Measurements from ENCODE around the gene NUB1.
A peak's percentile ranks its signal among the peaks of the same experiment; 100 is the strongest.

NUB1 gene

GRCh38 chr7:151368136-151368571 lies 26.5 kb downstream of the NUB1 start:
- no peak overlapping the region for H2BK5ac ChIP-seq (ENCODE audit: low read length)
- DNase-seq, result peak; percentile 90

GRCh38 chr7:151371266-151371665 lies 29.7 kb downstream of the NUB1 start:
- H3K56ac ChIP-seq (ENCODE audit: low read length), result no peak overlapping the region
- no peaks in the 10 kb centered on the region for H3K4me1 ChIP-seq (ENCODE audit: control insufficient read depth, low read depth, low read length)
- no peak overlapping the region for H4K5ac ChIP-seq (ENCODE audit: low read length)
- no peak overlapping the region for H4K8ac ChIP-seq (ENCODE audit: low read depth, low read length)
- no peak overlapping the region for H3K4me2 ChIP-seq (ENCODE audit: low read length)
- H2BK120ac ChIP-seq (ENCODE audit: low read depth, low read length), result no peak overlapping the region
- H3K23ac ChIP-seq (ENCODE audit: low read length), result no peak overlapping the region
- WGBS (ENCODE audit: extremely low coverage, insufficient coverage, low lambda C conversion rate), result no CpG with 5 or more reads among the region's 2 CpGs
- H3K36me3 ChIP-seq (ENCODE audit: control insufficient read depth, insufficient read depth, low read length), result peaks cover 1% of the 10 kb centered on the region
- no peak overlapping the region for H3K4ac ChIP-seq (ENCODE audit: low read depth, low read length)
- no peak overlapping the region for H2AK5ac ChIP-seq (ENCODE audit: low read length)
- no peak overlapping the region for H3K4me3 ChIP-seq (ENCODE audit: low read length)
- no peak for DNase-seq
- no peak overlapping the region for H2BK5ac ChIP-seq (ENCODE audit: low read length)
- no peak overlapping the region for H3K18ac ChIP-seq (ENCODE audit: low read length)
- no peaks in the 10 kb centered on the region for H3K79me2 ChIP-seq (ENCODE audit: control insufficient read depth, insufficient read depth, low read length)
- H3K27me3 ChIP-seq (ENCODE audit: insufficient read depth, low read length, poor library complexity), result no peaks in the 10 kb centered on the region
- no peak overlapping the region for H2BK15ac ChIP-seq (replicated peaks; ENCODE audit: low read depth)
- H3K9ac ChIP-seq (ENCODE audit: low read length), result no peak overlapping the region
- no peak overlapping the region for H3K27ac ChIP-seq (ENCODE audit: low read depth, low read length)
- H3K79me1 ChIP-seq (ENCODE audit: low read length), result no peaks in the 10 kb centered on the region

More at GRCh38 chr7:151368136-151368571, 26.5 kb downstream of the NUB1 start:
- no peak overlapping the region for H4K5ac ChIP-seq (ENCODE audit: low read length)
- H3K56ac ChIP-seq (ENCODE audit: low read length), result no peak overlapping the region
- H2AK5ac ChIP-seq (ENCODE audit: low read length), result no peak overlapping the region
- no CpG with 5 or more reads among the region's 11 CpGs for WGBS (ENCODE audit: extremely low coverage, insufficient coverage, low lambda C conversion rate)
- H4K8ac ChIP-seq (ENCODE audit: low read depth, low read length), result no peak overlapping the region
- no peak overlapping the region for H2BK15ac ChIP-seq (replicated peaks; ENCODE audit: low read depth)
- H3K4me3 ChIP-seq (ENCODE audit: low read length), result no peak overlapping the region
- H3K27ac ChIP-seq (ENCODE audit: low read depth, low read length), result no peak overlapping the region
- no peak overlapping the region for H3K18ac ChIP-seq (ENCODE audit: low read length)
- H3K4me1 ChIP-seq (ENCODE audit: control insufficient read depth, low read depth, low read length), result no peaks in the 10 kb centered on the region
- H3K79me1 ChIP-seq (ENCODE audit: low read length), result no peaks in the 10 kb centered on the region
- H3K9ac ChIP-seq (ENCODE audit: low read length), result no peak overlapping the region
- H3K4ac ChIP-seq (ENCODE audit: low read depth, low read length), result no peak overlapping the region
- no peaks in the 10 kb centered on the region for H3K27me3 ChIP-seq (ENCODE audit: insufficient read depth, low read length, poor library complexity)
- H3K79me2 ChIP-seq (ENCODE audit: control insufficient read depth, insufficient read depth, low read length), result no peaks in the 10 kb centered on the region
- H3K23ac ChIP-seq (ENCODE audit: low read length), result no peak overlapping the region
- H3K36me3 ChIP-seq (ENCODE audit: control insufficient read depth, insufficient read depth, low read length), result peaks cover 1% of the 10 kb centered on the region
- no peak overlapping the region for H3K4me2 ChIP-seq (ENCODE audit: low read length)
- no peak overlapping the region for H2BK120ac ChIP-seq (ENCODE audit: low read depth, low read length)

GRCh38 chr7:151372612-151373265 lies 31.1 kb downstream of the NUB1 start:
- Histone ChIP-seq H3K4ac (ENCODE audit: low read depth, low read length) (no peak overlapping the region), H2BK5ac (ENCODE audit: low read length) (no peak overlapping the region), H2AK5ac (ENCODE audit: low read length) (no peak overlapping the region), H4K8ac (ENCODE audit: low read depth, low read length) (no peak overlapping the region), H3K79me2 (ENCODE audit: control insufficient read depth, insufficient read depth, low read length) (no peaks in the 10 kb centered on the region), H2BK120ac (ENCODE audit: low read depth, low read length) (no peak overlapping the region), H3K9ac (ENCODE audit: low read length) (no peak overlapping the region), H3K23ac (ENCODE audit: low read length) (no peak overlapping the region), H4K5ac (ENCODE audit: low read length) (no peak overlapping the region), H3K4me2 (ENCODE audit: low read length) (no peak overlapping the region), H3K27me3 (ENCODE audit: insufficient read depth, low read length, poor library complexity) (no peaks in the 10 kb centered on the region), H3K56ac (ENCODE audit: low read length) (no peak overlapping the region), H3K27ac (ENCODE audit: low read depth, low read length) (no peak overlapping the region), H3K4me3 (ENCODE audit: low read length) (no peak overlapping the region), H3K79me1 (ENCODE audit: low read length) (no peaks in the 10 kb centered on the region), H2BK15ac (replicated peaks; ENCODE audit: low read depth) (no peak overlapping the region), H3K4me1 (ENCODE audit: control insufficient read depth, low read depth, low read length) (no peaks in the 10 kb centered on the region), H3K36me3 (ENCODE audit: control insufficient read depth, insufficient read depth, low read length) (no peaks in the 10 kb centered on the region), H3K18ac (ENCODE audit: low read length) (no peak overlapping the region)
- no CpG with 5 or more reads among the region's 10 CpGs for WGBS (ENCODE audit: extremely low coverage, insufficient coverage, low lambda C conversion rate)
- DNase-seq, result peak; percentile 61

- Histone ChIP-seq H3K79me1 (ENCODE audit: low read length) (no peaks in the 10 kb centered on the region), H2BK120ac (ENCODE audit: low read depth, low read length) (no peak overlapping the region), H3K18ac (ENCODE audit: low read length) (no peak overlapping the region), H4K8ac (ENCODE audit: low read depth, low read length) (no peak overlapping the region), H3K23ac (ENCODE audit: low read length) (no peak overlapping the region), H2AK5ac (ENCODE audit: low read length) (no peak overlapping the region), H3K4me3 (ENCODE audit: low read length) (no peak overlapping the region), H3K56ac (ENCODE audit: low read length) (peak overlapping the region; percentile 15), H3K4me2 (ENCODE audit: low read length) (no peak overlapping the region), H2BK15ac (replicated peaks; ENCODE audit: low read depth) (no peak overlapping the region), H3K27ac (ENCODE audit: low read depth, low read length) (no peak overlapping the region), H3K36me3 (ENCODE audit: control insufficient read depth, insufficient read depth, low read length) (no peaks in the 10 kb centered on the region), H3K27me3 (ENCODE audit: insufficient read depth, low read length, poor library complexity) (no peaks in the 10 kb centered on the region), H3K9ac (ENCODE audit: low read length) (no peak overlapping the region), H4K5ac (ENCODE audit: low read length) (no peak overlapping the region), H2BK5ac (ENCODE audit: low read length) (no peak overlapping the region), H3K79me2 (ENCODE audit: control insufficient read depth, insufficient read depth, low read length) (no peaks in the 10 kb centered on the region), H3K4me1 (ENCODE audit: control insufficient read depth, low read depth, low read length) (no peaks in the 10 kb centered on the region), H3K4ac (ENCODE audit: low read depth, low read length) (no peak overlapping the region)
- no peak for DNase-seq
- WGBS (ENCODE audit: extremely low coverage, insufficient coverage, low lambda C conversion rate), result no CpG with 5 or more reads among the region's 13 CpGs
Observed at GRCh38 chr7:151373599-151373998, 32.0 kb downstream of the NUB1 start.

GRCh38 chr7:151374139-151374538 lies 32.5 kb downstream of the NUB1 start:
- no peak overlapping the region for H3K4me2 ChIP-seq (ENCODE audit: low read length)

GRCh38 chr7:151374726-151375125 lies 33.1 kb downstream of the NUB1 start:
- Histone ChIP-seq H2BK15ac (replicated peaks; ENCODE audit: low read depth) (no peak overlapping the region), H3K79me2 (ENCODE audit: control insufficient read depth, insufficient read depth, low read length) (no peaks in the 10 kb centered on the region), H3K9ac (ENCODE audit: low read length) (no peak overlapping the region), H2BK120ac (ENCODE audit: low read depth, low read length) (no peak overlapping the region), H3K27me3 (ENCODE audit: insufficient read depth, low read length, poor library complexity) (no peaks in the 10 kb centered on the region), H4K8ac (ENCODE audit: low read depth, low read length) (no peak overlapping the region), H2AK5ac (ENCODE audit: low read length) (no peak overlapping the region), H3K18ac (ENCODE audit: low read length) (no peak overlapping the region), H2BK5ac (ENCODE audit: low read length) (no peak overlapping the region), H3K56ac (ENCODE audit: low read length) (no peak overlapping the region), H3K4me3 (ENCODE audit: low read length) (no peak overlapping the region), H3K4me2 (ENCODE audit: low read length) (no peak overlapping the region), H3K36me3 (ENCODE audit: control insufficient read depth, insufficient read depth, low read length) (no peaks in the 10 kb centered on the region), H4K5ac (ENCODE audit: low read length) (no peak overlapping the region), H3K27ac (ENCODE audit: low read depth, low read length) (no peak overlapping the region), H3K23ac (ENCODE audit: low read length) (no peak overlapping the region), H3K4me1 (ENCODE audit: control insufficient read depth, low read depth, low read length) (no peaks in the 10 kb centered on the region), H3K4ac (ENCODE audit: low read depth, low read length) (no peak overlapping the region), H3K79me1 (ENCODE audit: low read length) (no peaks in the 10 kb centered on the region)
- DNase-seq, result no peak
- no CpG with 5 or more reads among the region's 15 CpGs for WGBS (ENCODE audit: extremely low coverage, insufficient coverage, low lambda C conversion rate)

More at GRCh38 chr7:151374139-151374538, 32.5 kb downstream of the NUB1 start:
- DNase-seq, result no peak
- Histone ChIP-seq H3K36me3 (ENCODE audit: control insufficient read depth, insufficient read depth, low read length) (no peaks in the 10 kb centered on the region), H3K79me2 (ENCODE audit: control insufficient read depth, insufficient read depth, low read length) (no peaks in the 10 kb centered on the region), H2AK5ac (ENCODE audit: low read length) (no peak overlapping the region), H3K27me3 (ENCODE audit: insufficient read depth, low read length, poor library complexity) (no peaks in the 10 kb centered on the region), H4K5ac (ENCODE audit: low read length) (no peak overlapping the region), H3K27ac (ENCODE audit: low read depth, low read length) (no peak overlapping the region), H3K56ac (ENCODE audit: low read length) (no peak overlapping the region), H4K8ac (ENCODE audit: low read depth, low read length) (no peak overlapping the region), H3K4me1 (ENCODE audit: control insufficient read depth, low read depth, low read length) (no peaks in the 10 kb centered on the region), H3K18ac (ENCODE audit: low read length) (no peak overlapping the region), H3K4me3 (ENCODE audit: low read length) (no peak overlapping the region), H2BK120ac (ENCODE audit: low read depth, low read length) (no peak overlapping the region), H3K79me1 (ENCODE audit: low read length) (no peaks in the 10 kb centered on the region), H3K9ac (ENCODE audit: low read length) (no peak overlapping the region), H2BK5ac (ENCODE audit: low read length) (no peak overlapping the region), H2BK15ac (replicated peaks; ENCODE audit: low read depth) (no peak overlapping the region), H3K4ac (ENCODE audit: low read depth, low read length) (no peak overlapping the region), H3K23ac (ENCODE audit: low read length) (no peak overlapping the region)
- WGBS (ENCODE audit: extremely low coverage, insufficient coverage, low lambda C conversion rate), result no CpG with 5 or more reads among the region's 15 CpGs

Data from mesendoderm (in vitro differentiated cells).